ENCODE measurements around the gene COMT.

DNA sequence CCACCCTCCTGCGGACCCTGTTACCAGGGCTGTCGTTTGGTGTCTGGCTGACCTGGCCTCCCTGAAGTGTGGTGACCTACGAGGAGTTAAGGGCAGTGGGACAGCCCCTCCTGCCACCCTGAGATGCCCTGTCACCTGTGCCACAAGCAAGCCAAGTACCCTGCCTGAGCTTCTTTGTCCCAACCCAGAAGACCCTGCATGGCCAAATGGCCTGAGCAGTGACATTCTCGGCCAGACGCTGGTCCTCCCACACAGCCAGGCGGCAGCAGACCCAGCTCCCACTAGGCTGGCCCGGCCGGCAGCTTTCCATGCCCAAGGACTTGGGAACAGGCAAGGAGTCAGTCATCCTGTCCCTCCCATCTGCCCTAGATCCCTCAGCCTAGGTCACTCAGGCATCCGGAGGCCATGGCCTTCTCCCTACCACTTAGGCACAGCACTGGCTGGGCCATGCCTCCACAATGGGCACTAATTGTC, 67.5 kb downstream of the COMT start:
- TF ChIP-seq, protein P1, sequence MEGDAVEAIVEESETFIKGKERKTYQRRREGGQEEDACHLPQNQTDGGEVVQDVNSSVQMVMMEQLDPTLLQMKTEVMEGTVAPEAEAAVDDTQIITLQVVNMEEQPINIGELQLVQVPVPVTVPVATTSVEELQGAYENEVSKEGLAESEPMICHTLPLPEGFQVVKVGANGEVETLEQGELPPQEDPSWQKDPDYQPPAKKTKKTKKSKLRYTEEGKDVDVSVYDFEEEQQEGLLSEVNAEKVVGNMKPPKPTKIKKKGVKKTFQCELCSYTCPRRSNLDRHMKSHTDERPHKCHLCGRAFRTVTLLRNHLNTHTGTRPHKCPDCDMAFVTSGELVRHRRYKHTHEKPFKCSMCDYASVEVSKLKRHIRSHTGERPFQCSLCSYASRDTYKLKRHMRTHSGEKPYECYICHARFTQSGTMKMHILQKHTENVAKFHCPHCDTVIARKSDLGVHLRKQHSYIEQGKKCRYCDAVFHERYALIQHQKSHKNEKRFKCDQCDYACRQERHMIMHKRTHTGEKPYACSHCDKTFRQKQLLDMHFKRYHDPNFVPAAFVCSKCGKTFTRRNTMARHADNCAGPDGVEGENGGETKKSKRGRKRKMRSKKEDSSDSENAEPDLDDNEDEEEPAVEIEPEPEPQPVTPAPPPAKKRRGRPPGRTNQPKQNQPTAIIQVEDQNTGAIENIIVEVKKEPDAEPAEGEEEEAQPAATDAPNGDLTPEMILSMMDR (IDR thresholded peaks at IDR 0.05): no peak
- TF ChIP-seq POLR2A (IDR thresholded peaks at IDR 0.05): no peak
